Endothelial cell of umbilical vein (primary cell): ENCODE data around the gene C17orf100. TPM values are rescaled to one million over a fixed set of nuclear protein-coding genes. Genes with fewer than 3 reads are reported as not detected.

ENCODE experiments used
- BruUV-seq: library from RNA; stranded (reverse); fragments of 400-500 nt; replicated peaks from 2 replicates; lab custom pipeline; 2021; lab: Mats Ljungman, UMichigan
- CTCF ChIA-PET: fragments of 300-600, 350-600 bp; sonication (Branson Sonifier 250); formaldehyde crosslinking; loops from one replicate; lab custom pipeline; 2021; ENCODE audit warnings: antibody characterized with exemption, inconsistent platforms; lab: Charles Lee
- POLR2A ChIA-PET: fragments of 300-600, 350-600 bp; sonication (Branson Sonifier 250); formaldehyde crosslinking; loops from one replicate; lab custom pipeline; 2021; ENCODE audit warnings: antibody characterized with exemption, inconsistent platforms; lab: Charles Lee
- DNase-seq: peaks from one replicate; pipeline ENCODE4 v3.0.0-alpha.2; 2011; ENCODE audit warnings: low read depth, low spot score
- FAIRE-seq: peaks from 2 replicates; lab custom pipeline; 2011; peaks lifted over from hg19 to GRCh38; lab: Jason Lieb, UNC
- H2AFZ ChIP-seq: 2 replicates; pipeline ENCODE4 v1.6.0; 2012; ENCODE audit warnings: low read depth, low read length, control low read depth, inconsistent platforms
- H3K27ac ChIP-seq: 2 replicates; pipeline ENCODE4 v1.5.1; 2011; ENCODE audit warnings: low read depth, mild to moderate bottlenecking, control low read depth, low read length, moderate library complexity; ENCODE audit not compliant: insufficient read depth
- H3K27me3 ChIP-seq, 2 experiments: 2 replicates each; pipeline versions ENCODE4 v1.6.0 to v1.6.1; 2011; ENCODE audit warnings: low read length in 2 of 2, mixed read lengths in 1 of 2; ENCODE audit not compliant: control insufficient read depth in 2 of 2, insufficient read depth in 2 of 2
- H3K36me3 ChIP-seq, 2 experiments: 2 replicates in 1 of 2; 3 replicates in 1 of 2; pipeline ENCODE4 v1.5.1; 2011; ENCODE audit warnings: low read length in 2 of 2, mild to moderate bottlenecking in 1 of 2, moderate library complexity in 1 of 2; ENCODE audit not compliant: control insufficient read depth in 2 of 2, insufficient read depth in 2 of 2; ENCODE audit errors: extremely low read depth in 1 of 2
- H3K4me1 ChIP-seq: 3 replicates; pipeline ENCODE4 v1.5.1; 2011; ENCODE audit warnings: mild to moderate bottlenecking, low read length; ENCODE audit not compliant: control insufficient read depth, insufficient read depth; ENCODE audit errors: extremely low read depth
- H3K4me2 ChIP-seq: 2 replicates; pipeline ENCODE4 v1.6.1; 2011; ENCODE audit warnings: low read length, control low read depth, mixed read lengths; ENCODE audit not compliant: insufficient read depth
- H3K4me3 ChIP-seq, 3 experiments: fragments of 200-600 bp in 1 of 3; sonication (generic), shearing (Covaris generic) in 1 of 3; replicated peaks in 1 of 3; 2 replicates each; pipeline ENCODE4 v1.5.1; 2011 to 2016; ENCODE audit warnings: control low read depth in 3 of 3, low read length in 3 of 3, mild to moderate bottlenecking in 2 of 3, inconsistent platforms in 1 of 3, low read depth in 1 of 3, moderate library complexity in 1 of 3; ENCODE audit not compliant: insufficient read depth in 1 of 3
- H3K79me2 ChIP-seq: 2 replicates; pipeline ENCODE4 v1.6.0; 2012; ENCODE audit warnings: low read length, inconsistent platforms; ENCODE audit not compliant: control insufficient read depth, insufficient read depth
- H3K9ac ChIP-seq: replicated peaks from 2 replicates; pipeline ENCODE3; 2011; ENCODE audit warnings: low read length, control low read depth; ENCODE audit not compliant: insufficient read depth; ENCODE audit errors: extremely low read depth
- H3K9me1 ChIP-seq: replicated peaks from 3 replicates; pipeline ENCODE4 v1.6.0; 2011; ENCODE audit warnings: mild to moderate bottlenecking, low read length; ENCODE audit not compliant: control insufficient read depth, insufficient read depth; ENCODE audit errors: extremely low read depth
- H3K9me3 ChIP-seq: replicated peaks from 2 replicates; pipeline ENCODE4 v1.5.1; 2012; ENCODE audit warnings: low read length, inconsistent platforms; ENCODE audit not compliant: control insufficient read depth, insufficient read depth
- H4K20me1 ChIP-seq: replicated peaks from 2 replicates; pipeline ENCODE3; 2011; ENCODE audit warnings: mild to moderate bottlenecking, low read length; ENCODE audit not compliant: control insufficient read depth, insufficient read depth; ENCODE audit errors: extremely low read depth
- CTCF ChIP-seq, 2 donors: IDR thresholded peaks; 1 replicate in 1 of 2; 2 replicates in 1 of 2; pipeline ENCODE4 v1.5.1; 2011; ENCODE audit warnings: low read length in 2 of 2, mild to moderate bottlenecking in 2 of 2, moderate library complexity in 2 of 2, control low read depth in 1 of 2, inconsistent platforms in 1 of 2, low read depth in 1 of 2; ENCODE audit not compliant: insufficient read depth in 1 of 2; ENCODE audit errors: extremely low read depth in 1 of 2
- EZH2 ChIP-seq: IDR thresholded peaks from 2 replicates; pipeline ENCODE4 v1.6.1; 2012; ENCODE audit warnings: borderline replicate concordance, low read depth, mild to moderate bottlenecking, moderate library complexity, low read length, inconsistent platforms; ENCODE audit not compliant: severe bottlenecking
- FOS ChIP-seq: IDR thresholded peaks from 2 replicates; pipeline ENCODE4 v1.6.1; 2011; ENCODE audit warnings: mild to moderate bottlenecking, low read length, moderate library complexity, borderline replicate concordance; ENCODE audit not compliant: insufficient read depth
- GATA2 ChIP-seq: IDR thresholded peaks from 2 replicates; pipeline ENCODE4 v1.7.0; 2011; ENCODE audit warnings: low read depth, mild to moderate bottlenecking, moderate library complexity, mixed read lengths, low read length; ENCODE audit not compliant: insufficient read length, insufficient read depth
- JUN ChIP-seq: IDR thresholded peaks from 2 replicates; pipeline ENCODE4 v1.6.1; 2011; ENCODE audit warnings: borderline replicate concordance, low read depth; ENCODE audit not compliant: insufficient read length, insufficient read depth
- MAX ChIP-seq: IDR thresholded peaks from 2 replicates; pipeline ENCODE4 v1.6.1; 2011; ENCODE audit not compliant: insufficient read depth, insufficient read length
- MYC ChIP-seq: IDR thresholded peaks from one replicate; pipeline ENCODE4 v1.6.1; 2011; ENCODE audit warnings: mild to moderate bottlenecking, low read depth, low read length
- POLR2A ChIP-seq: IDR thresholded peaks from 2 replicates; pipeline ENCODE4 v1.6.1; 2012; ENCODE audit warnings: low read depth, mild to moderate bottlenecking, control low read depth, low read length
- POLR2AphosphoS5 ChIP-seq: IDR thresholded peaks from 2 replicates; pipeline ENCODE4 v1.6.1; 2012; ENCODE audit warnings: low read depth, mild to moderate bottlenecking, control low read depth, low read length, moderate library complexity; ENCODE audit not compliant: insufficient read depth
- dilution Hi-C: fragments of 300-500 bp; cut with MboI; formaldehyde crosslinking; loops from one replicate; pipeline ENCODE4 v1.15.0; 2019; ENCODE audit warnings: low sequenced_read_pairs; ENCODE audit not compliant: extremely low pct_ligation_motif_present
- intact Hi-C: fragments of 100-400 bp; cut with micrococcal nuclease; formaldehyde crosslinking; loops from one replicate; pipeline ENCODE4 v1.10.0; 2022
- polyA plus RNA-seq, 4 experiments: library from polyadenylated mRNA; depleted of rRNA in 3 of 4; stranded (reverse) in 3 of 4; unstranded in 1 of 4; fragments of >200 nt; gene quantifications; 2 replicates each; pipeline versions ENCODE4 v1.2.1 to v1.2.3, GENCODE V29; 2011 to 2012; ENCODE audit warnings: missing spikeins in 1 of 4
- total RNA-seq: library from RNA; stranded (reverse); gene quantifications from 2 replicates; pipeline ENCODE4 v1.2.3, GENCODE V29; 2021

C17orf100 gene
- total and polyA plus RNA-seq, 2 donors (not counting 3 experiments of a cell fraction or from before 2014, with no cell fraction given): 0.99 to 1.4 TPM

- Histone ChIP-seq H3K9ac (no peak overlapping the region), H3K4me1 (peaks cover 7% of the 10 kb centered on the region), H3K4me2 (no peak overlapping the region), H3K27me3 (no peaks in the 10 kb centered on the region), H3K4me3 (no peak overlapping the region), H3K27ac (no peak overlapping the region), H3K79me2 (peaks cover 24% of the 10 kb centered on the region), H4K20me1 (no peaks in the 10 kb centered on the region), H2AFZ (no peak overlapping the region), H3K9me1 (no peaks in the 10 kb centered on the region), H3K9me3 (no peaks in the 10 kb centered on the region), H3K36me3 (peaks cover 0 to 6% of the 10 kb centered on the region in 2 experiments)
- dilution Hi-C loops (no loop called here), intact Hi-C loops (no loop called here)
- ChIA-PET POLR2A (no interaction called here), CTCF (no interaction called here)
- no peak for FAIRE-seq
- BruUV-seq: no TSS peak
- DNase-seq: no peak
- TF ChIP-seq EZH2: no peak
- no peak for TF ChIP-seq FOS
- TF ChIP-seq POLR2A: no peak
- no peak for TF ChIP-seq CTCF (IDR thresholded peaks at IDR 0.05; ENCODE audit: extremely low read depth in 1 of 2, insufficient read depth in 1 of 2, low read depth in 1 of 2, low read length in 2 of 2)
- no peak for TF ChIP-seq MYC
- TF ChIP-seq GATA2: no peak
- no peak for TF ChIP-seq JUN
- no peak for TF ChIP-seq MAX
- TF ChIP-seq POLR2AphosphoS5: no peak
These were observed 15.5 kb upstream of the C17orf100 start for GRCh38 chr17:6636105-6636504.
